ENCODE results near the gene ZNF423. TPM values are rescaled to one million over a fixed set of nuclear protein-coding genes. Genes with fewer than 3 reads are reported as not detected.

ZNF423 gene
- total RNA-seq, 1 donor from 2014 or later, result 11.9 TPM

GRCh38 chr16:49658531-49658930, 197.4 kb downstream of the ZNF423 start:
- H3K36me3 ChIP-seq, result no peaks in the 10 kb centered on the region
- DNase-seq, result no peak
- H3K4me1 ChIP-seq, result peaks cover 3% of the 10 kb centered on the region

GRCh38 chr16:49657736-49658465, 198.0 kb downstream of the ZNF423 start:
- no peaks in the 10 kb centered on the region for H3K36me3 ChIP-seq
- no peaks in the 10 kb centered on the region for H3K4me1 ChIP-seq
- DNase-seq (no peak), ATAC-seq (no peak)
- H3K9me3 ChIP-seq, result no peaks in the 10 kb centered on the region
- H3K27ac ChIP-seq, result no peak overlapping the region
- H3K4me3 ChIP-seq, result no peak overlapping the region
- H3K27me3 ChIP-seq, result no peaks in the 10 kb centered on the region
- no peak for TF ChIP-seq CTCF (IDR thresholded peaks at IDR 0.05)
- intact Hi-C loops (cut with DNase I), result no loop called here

More at GRCh38 chr16:49658531-49658930, 197.4 kb downstream of the ZNF423 start:
- Histone ChIP-seq H3K27me3 (no peaks in the 10 kb centered on the region), H3K4me3 (no peak overlapping the region), H3K27ac (no peak overlapping the region), H3K9me3 (no peaks in the 10 kb centered on the region)
- no peak for ATAC-seq
- TF ChIP-seq CTCF (IDR thresholded peaks at IDR 0.05), result no peak
- intact Hi-C loops (cut with DNase I), result no loop called here

GRCh38 chr16:49654425-49654824, 201.5 kb downstream of the ZNF423 start:
- no peak overlapping the region for H3K27ac ChIP-seq
- H3K9me3 ChIP-seq, result no peaks in the 10 kb centered on the region
- no peak overlapping the region for H3K4me3 ChIP-seq
- no peaks in the 10 kb centered on the region for H3K27me3 ChIP-seq
- H3K36me3 ChIP-seq, result no peaks in the 10 kb centered on the region
- ATAC-seq (no peak), DNase-seq (no peak)
- intact Hi-C loops (cut with DNase I), result no loop called here
- no peaks in the 10 kb centered on the region for H3K4me1 ChIP-seq
- no peak for TF ChIP-seq CTCF (IDR thresholded peaks at IDR 0.05)

- no peaks in the 10 kb centered on the region for H3K4me1 ChIP-seq
- no peak for DNase-seq
- H3K27ac ChIP-seq, result no peak overlapping the region
- H3K9me3 ChIP-seq, result peaks cover 4% of the 10 kb centered on the region
- no peak for TF ChIP-seq CTCF (IDR thresholded peaks at IDR 0.05)
- H3K4me3 ChIP-seq, result no peak overlapping the region
- H3K27me3 ChIP-seq, result no peaks in the 10 kb centered on the region
- intact Hi-C loops (cut with DNase I), result no loop called here
- no peak for ATAC-seq
- no peaks in the 10 kb centered on the region for H3K36me3 ChIP-seq
These were observed 202.3 kb downstream of the ZNF423 start for GRCh38 chr16:49653577-49653976.

- Histone ChIP-seq H3K27ac (no peak overlapping the region), H3K27me3 (no peaks in the 10 kb centered on the region), H3K9me3 (peaks cover 8% of the 10 kb centered on the region), H3K36me3 (no peaks in the 10 kb centered on the region), H3K4me3 (no peak overlapping the region), H3K4me1 (no peaks in the 10 kb centered on the region)
- ATAC-seq (no peak), DNase-seq (no peak)
- no peak for TF ChIP-seq CTCF (IDR thresholded peaks at IDR 0.05)
- intact Hi-C loops (cut with DNase I), result no loop called here
These were observed 202.7 kb downstream of the ZNF423 start for GRCh38 chr16:49653173-49653570.
